Vagina (tissue), 2 donors: ENCODE data around the gene LECT2.

Source experiments
- POLR2A ChIP-seq, 2 donors: fragments of 450-650 bp; IDR thresholded peaks; one replicate each; pipeline ENCODE4 v1.6.1; 2017; ENCODE audit warnings: antibody characterized with exemption in 2 of 2, mild to moderate bottlenecking in 2 of 2, moderate library complexity in 2 of 2
- POLR2AphosphoS5 ChIP-seq, 2 donors: sonication (generic); formaldehyde crosslinking; IDR thresholded peaks; one replicate each; pipeline ENCODE4 v1.9.0; 2017; ENCODE audit warnings: antibody characterized with exemption in 2 of 2, mild to moderate bottlenecking in 2 of 2, low read depth in 1 of 2; ENCODE audit not compliant: insufficient read depth in 1 of 2
- TF ChIP-seq, protein P1 (sequence below), 3 experiments: fragments of 450-650 bp in 2 of 3; fragments of 200-600 bp in 1 of 3; sonication (generic) in 1 of 3; IDR thresholded peaks; one replicate each; pipeline ENCODE4 v1.5.1; 2017 to 2019; ENCODE audit warnings: antibody characterized with exemption in 3 of 3, mild to moderate bottlenecking in 2 of 3, moderate library complexity in 2 of 3

DNA sequence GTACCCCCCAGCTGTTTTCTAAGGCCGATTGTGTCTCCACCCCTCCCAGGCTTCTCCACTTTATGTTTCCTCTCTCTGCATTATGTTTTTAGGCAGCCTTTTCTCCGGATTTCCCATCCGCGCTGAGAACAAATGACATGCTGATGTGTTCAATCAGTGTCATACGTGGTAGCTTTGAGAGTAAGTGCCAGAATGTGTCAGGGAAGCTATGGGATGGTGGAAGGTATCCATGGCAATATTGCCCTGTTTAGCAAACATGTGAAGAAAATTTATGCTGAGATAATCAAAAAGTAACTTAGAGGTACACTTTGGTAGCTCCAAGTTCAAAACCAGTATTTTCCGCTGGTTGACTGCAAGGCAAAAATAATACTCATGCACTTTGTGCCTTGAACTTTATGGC lies 36.6 kb upstream of the LECT2 start:
- TF ChIP-seq, protein P1, sequence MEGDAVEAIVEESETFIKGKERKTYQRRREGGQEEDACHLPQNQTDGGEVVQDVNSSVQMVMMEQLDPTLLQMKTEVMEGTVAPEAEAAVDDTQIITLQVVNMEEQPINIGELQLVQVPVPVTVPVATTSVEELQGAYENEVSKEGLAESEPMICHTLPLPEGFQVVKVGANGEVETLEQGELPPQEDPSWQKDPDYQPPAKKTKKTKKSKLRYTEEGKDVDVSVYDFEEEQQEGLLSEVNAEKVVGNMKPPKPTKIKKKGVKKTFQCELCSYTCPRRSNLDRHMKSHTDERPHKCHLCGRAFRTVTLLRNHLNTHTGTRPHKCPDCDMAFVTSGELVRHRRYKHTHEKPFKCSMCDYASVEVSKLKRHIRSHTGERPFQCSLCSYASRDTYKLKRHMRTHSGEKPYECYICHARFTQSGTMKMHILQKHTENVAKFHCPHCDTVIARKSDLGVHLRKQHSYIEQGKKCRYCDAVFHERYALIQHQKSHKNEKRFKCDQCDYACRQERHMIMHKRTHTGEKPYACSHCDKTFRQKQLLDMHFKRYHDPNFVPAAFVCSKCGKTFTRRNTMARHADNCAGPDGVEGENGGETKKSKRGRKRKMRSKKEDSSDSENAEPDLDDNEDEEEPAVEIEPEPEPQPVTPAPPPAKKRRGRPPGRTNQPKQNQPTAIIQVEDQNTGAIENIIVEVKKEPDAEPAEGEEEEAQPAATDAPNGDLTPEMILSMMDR (IDR thresholded peaks at IDR 0.05): no peak
- TF ChIP-seq POLR2AphosphoS5 (IDR thresholded peaks at IDR 0.05; ENCODE audit: insufficient read depth in 1 of 2, low read depth in 1 of 2): no peak
- TF ChIP-seq POLR2A (IDR thresholded peaks at IDR 0.05): no peak
